DMS53 treated with DMSO at 0.1 percent for 48 hours (cell line): ENCODE measurements around the gene POMT2.
"Not testable (repeated sequence)": the region's sequence is repeated elsewhere in the genome, so short reads cannot be mapped to it uniquely, and the experiment has no call there.

Experiments used
- DNase-seq: peaks from one replicate; lab custom pipeline; 2025; ENCODE audit not compliant: unreplicated experiment; lab: John Stamatoyannopoulos, UW

The POMT2 gene

DNA sequence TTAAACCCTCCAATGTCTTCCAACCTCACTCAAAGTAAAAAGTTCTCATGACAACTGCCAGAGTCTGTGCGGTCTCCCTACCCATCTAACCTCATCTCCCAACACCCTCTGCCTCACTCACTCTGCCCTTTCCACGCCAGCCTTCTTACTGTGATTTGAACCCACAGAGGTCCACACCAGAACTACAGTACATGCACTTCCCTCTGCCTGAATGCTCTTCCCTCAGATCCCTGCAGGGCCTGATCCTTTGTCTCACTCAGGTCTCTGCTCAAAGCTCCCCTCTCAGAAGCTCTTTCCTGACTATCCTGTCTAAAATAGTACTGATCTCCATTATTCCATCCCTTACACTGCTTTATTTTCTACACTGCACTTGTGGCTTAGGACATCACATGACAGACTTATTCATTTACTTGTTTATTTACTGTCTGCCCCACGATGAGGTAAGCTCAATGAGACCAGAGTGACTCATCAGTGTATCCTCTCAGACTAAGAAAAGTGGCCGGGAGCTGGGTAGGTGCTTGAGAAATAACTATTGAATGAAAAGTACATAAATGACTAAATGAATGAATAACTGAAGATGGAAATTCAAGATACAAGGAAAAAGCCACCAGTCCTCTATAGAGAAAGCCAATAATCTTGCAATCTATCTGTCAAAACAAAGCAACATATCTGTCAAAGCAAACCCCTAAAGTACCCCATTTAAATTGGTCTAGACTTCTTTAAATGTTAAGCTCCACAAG is 17.1 kb downstream of the POMT2 start:
- peak; percentile 91 for DNase-seq

DNA sequence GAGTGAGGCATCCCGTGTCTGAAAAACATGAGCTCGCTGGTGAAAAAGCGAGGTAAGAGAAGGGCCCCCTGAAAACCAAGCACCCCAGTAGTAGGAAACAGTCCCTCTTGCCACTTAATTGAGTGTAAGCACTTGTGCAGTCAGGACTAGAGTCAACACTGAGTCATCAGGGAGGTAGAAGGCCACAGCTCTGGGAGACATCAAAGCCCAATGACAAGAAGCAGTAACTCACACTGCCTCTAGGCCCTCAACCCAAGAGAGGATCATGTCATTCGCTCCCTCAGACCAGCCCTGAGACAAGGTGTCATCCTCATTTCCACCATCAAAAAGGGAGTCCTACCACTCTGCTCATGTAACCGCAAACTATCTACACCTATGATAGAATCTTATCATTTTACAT is 17.8 kb downstream of the POMT2 start:
- DNase-seq, result peak; percentile 92

DNA sequence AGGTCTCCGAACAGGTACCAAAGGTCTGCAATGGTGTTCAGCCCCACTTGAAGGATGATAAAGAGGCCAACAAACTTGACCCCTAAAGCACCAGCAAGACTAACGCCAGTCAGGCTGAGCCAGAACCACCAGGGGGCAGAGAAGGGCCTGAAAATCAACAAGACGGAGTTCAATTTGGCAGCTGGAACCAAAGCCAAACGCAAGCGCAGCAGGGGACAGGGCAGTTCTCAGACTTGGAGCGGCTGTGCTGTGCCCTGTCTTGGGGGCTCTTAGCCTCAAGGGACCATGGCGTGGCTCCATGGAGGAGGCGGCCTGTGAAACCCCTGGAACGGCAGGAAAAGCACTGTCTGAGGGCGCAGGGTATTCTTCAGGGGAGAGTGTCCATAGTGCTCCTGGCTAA is 19.6 kb downstream of the POMT2 start:
- peak; percentile 12 for DNase-seq

DNA sequence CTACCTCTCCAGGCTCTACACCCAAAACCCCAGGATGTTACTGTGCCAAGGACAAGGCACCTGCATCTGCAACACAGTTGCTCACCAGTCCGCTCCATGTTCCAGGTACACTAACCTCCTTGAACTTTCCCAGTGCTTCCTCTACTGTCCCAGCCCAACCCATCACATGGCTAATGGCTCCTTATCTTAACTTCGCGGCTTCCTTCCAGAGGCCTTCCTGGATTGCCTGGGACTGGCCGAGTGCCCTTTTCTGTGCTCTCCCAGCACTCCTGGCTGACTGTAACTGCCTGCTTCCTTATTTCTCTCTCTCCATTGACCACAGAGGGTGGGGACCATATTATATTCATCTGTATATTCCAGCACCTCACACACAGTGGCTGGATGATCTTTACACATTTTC is 20.9 kb downstream of the POMT2 start:
- DNase-seq, result no peak

DNA sequence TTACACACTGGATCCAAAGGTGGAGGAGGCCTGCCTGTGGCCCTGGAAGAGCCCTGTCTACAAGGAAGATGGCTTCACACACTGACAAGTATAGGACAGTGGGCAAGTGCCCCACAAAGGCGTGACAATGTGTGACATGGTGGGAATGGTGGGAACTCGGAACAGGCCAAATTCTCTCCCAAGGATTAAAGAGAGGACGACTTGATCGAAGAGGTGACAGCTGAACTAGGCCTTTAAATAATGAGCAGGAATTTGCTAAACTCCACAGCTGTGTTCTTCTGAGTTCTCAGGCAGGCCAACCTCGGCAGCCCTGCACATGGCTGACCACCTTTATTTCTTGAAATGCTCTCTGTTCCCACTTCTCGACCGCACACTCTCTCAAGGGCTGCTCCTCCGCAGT is 23.8 kb downstream of the POMT2 start:
- no peak for DNase-seq

DNA sequence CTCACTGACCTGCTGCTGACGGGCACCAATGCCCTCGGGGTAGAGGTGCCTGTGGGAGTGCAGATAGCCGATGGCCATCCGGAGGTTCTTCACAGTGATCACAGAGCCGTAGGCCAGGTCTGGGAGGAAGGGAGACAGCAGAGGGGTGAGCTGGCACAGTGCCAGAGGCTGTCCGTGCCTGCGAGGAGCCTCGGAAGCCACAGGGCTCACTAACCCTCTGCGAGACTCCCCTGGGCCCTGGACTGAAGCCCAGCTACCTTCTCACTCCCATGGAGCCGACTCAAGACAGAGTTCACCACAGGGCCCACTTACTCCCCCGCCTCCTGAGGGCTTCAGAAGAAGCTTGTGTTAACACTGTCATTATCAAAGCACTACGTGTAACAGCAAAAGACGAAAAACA is 24.5 kb downstream of the POMT2 start:
- no peak for DNase-seq

DNA sequence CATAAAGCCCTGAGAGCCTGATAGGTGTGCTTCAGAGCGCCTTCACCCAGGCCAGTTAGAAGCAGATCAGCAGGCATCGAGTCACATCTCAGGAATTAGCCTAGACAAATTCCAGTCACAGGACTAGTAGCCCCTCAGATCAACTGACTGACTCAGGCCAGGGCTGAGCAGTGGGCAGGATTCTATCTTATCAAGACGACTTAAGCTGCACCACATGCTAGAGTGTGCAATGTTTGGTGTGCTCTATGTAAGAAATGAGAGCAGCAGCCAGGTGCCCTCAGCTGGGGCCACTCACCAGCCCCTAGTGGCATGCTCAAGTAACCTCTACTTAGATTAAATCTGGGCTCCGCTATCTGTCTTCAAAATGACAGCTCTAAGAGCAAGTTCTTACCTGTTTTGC is 30.0 kb downstream of the POMT2 start:
- no peak for DNase-seq

DNA sequence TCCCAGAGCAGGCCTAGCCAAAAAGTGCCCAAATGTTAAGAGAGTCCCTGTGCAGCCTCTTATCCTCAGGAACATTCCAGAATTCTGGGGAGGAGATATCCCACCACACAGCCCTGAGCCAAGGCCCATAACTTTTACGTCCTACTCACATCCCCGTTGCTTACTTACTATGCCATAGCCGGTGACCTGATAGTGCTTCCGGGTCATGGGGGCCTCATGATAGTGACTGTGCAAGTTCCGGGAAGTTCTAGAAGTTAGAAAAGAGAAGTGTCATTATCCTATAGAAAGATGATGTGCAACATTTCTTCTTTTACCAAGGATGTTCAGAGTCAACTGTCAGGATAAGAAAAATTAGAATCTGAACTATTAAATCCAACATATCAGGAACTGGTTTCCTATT is 34.1 kb downstream of the POMT2 start:
- DNase-seq, result no peak

DNA sequence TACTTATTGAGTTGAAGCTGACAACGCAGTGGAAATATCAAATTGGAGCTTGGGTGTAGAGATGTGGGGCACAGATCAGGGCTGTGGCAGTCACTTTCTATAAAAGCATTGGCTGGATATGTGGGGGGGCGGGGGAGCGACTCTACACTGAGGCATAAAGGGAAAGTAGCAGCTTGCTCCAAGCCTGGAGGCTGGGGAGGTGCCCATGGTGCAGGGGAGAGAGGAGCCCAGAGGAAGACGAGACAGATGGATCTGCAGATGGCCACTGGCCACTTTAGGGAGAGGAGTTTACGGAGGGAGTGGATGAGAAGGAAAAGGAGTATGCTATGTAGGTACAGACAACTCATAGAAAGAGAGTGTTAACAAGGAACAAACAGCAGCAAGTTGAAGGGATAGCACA is 36.2 kb downstream of the POMT2 start:
- no peak for DNase-seq

DNA sequence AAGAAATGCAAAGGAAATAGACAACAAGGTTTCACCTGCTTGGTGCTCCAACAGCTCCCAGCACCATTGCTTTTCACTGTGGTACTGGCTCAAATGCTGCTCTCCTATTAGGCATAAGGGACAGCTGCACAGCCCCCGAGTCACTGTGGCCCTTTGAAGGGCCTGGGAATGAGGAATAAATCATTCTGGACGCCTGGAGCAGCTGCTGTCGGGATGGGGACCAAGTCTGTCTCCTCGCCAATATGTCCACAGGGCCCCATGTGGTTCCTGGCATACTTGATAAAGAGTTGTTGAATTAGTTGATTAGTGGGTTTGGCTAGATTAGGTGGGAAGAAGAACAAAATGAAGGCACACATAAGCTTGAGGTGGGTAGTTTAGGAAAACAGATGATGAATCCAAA is 36.6 kb downstream of the POMT2 start:
- no peak for DNase-seq

DNA sequence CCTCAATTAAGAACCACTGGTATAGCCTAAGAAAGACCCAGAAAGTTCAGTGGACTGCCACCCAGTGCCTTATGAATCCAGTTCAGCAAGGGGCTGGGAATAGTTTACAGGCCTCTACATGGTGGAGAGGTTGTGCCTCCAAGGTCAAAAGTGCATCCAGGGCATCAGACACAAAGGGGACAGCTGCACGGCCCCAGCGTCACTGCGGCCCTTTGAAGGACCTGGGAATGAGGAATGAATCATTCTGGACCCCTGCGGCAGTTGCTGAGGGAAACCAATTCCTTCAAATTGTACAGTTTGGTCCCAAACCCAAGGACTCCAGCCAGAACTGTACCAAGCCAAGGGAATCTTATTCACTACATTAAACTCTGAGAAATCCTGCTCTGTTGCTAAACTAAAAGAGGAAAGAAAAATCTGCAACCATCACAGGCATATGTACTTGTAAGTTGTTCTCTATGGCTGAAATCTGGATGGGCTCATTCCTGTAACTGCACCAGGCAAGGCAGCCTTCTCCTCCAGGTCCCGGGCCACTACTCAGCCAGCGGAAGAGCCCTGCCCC is 38.8 kb downstream of the POMT2 start:
- no peak for DNase-seq

DNA sequence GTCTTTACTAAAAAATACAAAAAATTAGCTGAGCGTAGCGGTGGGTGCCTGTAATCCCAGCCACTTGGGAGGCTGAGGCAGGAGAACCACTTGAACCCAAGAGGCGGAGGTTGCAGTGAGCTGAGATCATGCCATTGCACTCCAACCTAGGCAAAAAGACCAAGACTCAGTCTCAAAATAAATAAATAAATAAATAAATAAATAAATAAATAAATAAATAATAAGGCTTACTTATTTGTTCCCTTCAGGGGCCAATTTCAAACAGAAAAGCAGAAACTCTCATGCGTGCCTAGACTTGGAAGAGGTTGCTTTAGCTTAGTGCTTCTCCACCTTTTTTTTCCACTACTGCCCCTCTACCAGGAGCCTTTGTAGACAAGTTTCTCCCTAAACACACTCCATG is 39.8 kb downstream of the POMT2 start:
- not testable (repeated sequence) for DNase-seq

DNA sequence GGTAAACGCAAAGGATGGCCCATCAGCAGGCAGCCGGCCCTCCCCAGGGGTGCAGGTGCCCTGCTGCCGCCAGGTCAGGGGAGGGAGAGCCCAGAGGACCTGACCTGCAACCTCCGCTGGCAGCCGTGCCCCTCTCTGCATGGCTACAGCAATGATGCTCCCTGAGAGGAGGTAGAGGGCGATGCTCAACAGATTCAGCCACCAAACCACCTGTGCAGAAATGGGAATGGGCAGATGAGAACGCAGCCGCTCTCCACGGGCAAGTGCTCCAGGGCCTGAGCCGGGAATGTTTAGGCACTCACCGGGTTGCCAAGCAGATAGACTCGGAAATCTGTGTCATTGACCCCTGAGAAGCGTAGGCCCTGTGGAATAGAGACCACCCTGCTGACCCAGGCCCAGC is 41.0 kb downstream of the POMT2 start:
- DNase-seq, result no peak

DNA sequence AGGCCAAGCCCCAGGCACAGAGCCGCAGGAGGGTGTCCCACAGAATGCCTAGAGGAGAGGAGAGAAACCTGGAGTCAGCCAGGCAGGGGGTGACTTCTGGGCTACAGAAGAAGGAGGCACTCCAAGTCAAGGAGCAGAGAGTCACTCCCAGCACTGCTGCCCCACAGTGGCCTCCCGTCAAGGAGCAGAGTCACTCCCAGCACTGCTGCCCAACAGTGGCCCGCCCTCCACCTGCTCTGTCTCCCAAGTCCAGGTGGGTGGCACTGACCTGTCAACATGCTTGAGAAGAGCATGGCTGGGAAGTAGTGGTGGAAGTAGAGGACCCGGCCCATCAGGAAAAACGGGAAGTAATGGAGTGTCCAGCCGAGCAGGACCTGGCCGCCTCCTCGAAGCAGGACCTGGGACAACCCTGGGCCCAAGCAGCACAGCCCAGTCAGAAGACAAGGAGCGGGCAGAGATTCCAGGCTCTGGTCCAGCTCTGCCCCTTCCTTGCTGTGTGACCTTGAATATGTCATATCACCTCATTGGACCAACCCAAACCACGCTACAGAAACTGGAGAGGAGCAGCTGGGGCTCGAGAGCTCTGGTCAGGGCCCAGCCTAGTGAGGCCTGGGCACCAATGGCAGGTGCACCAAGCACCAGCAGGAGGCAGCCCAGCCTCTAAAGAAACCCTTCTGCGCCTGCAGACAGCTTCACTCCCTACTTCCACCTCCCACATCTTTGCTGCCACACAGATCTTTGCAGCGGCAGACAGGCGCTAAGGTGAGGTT is 42.0 kb downstream of the POMT2 start:
- no peak for DNase-seq

DNA sequence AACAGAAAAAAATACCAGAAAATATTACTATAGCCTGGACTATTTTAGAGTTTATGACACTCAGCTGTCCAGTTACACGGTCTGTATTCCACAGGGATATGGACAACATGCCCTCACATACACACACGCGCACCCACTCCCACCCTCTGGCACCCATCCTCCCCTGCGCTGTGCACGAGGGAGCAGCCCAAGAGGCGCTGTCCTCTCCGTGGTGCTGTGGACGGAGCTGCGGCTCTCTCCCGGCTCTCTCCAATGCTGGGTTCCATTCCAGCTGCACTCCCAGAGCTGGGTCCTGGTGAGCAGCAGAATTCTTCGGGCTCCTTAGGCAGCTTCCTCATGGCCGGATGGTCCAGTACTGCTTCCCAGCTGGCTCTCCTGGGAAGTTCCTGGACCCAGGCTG is 43.7 kb downstream of the POMT2 start:
- no peak for DNase-seq

DNA sequence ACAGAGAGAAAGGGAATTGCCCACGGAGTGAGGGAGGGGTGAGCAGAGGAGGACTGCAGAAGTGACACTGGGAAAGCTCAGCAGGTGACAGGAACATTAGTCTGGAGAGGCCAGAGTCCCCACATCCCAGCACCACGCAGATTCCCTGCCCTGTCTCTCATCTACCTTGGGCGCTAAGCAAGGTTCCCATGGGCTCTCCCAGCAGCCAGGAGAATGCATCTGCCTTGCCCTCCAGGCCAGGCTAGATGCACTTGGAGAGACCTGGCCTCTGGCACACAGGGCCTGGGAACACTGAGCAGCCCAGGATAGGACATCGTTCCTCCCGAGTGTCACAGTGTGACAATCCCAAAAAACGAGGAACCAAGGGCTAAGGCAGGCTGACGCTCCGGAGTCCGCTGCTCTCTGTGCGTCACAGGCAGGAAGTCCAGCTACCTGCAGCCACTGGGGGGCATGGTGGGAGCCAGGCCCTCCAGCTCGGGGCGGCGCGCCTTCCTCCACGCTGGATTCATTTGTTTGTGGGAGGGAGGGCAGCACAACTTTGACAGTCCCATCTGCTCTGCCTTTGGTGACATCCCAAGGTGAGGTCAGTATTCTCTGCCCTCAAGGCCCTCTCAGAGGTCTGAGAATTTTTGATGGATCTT is 44.3 kb downstream of the POMT2 start:
- no peak for DNase-seq

DNA sequence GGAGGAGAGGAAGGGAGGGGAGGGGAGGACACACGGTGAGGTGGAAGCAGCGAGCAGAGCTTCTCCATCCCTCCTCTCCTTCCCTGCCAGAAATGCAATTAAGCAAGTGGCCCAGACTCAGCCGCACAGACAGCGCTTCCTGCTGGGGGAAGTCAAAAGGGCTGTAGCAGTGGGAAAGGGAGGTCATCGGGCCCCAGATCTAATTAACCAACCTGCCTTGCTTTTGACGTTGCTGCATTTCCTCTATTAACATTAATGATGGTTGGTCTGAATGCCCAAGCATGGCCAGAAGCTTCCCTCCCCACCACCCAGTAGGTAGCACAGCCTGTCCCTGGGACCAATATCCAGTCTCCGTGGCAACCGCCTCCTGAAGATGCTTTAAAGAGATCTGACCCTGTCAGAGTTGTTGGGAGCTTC is 45.1 kb downstream of the POMT2 start:
- DNase-seq, result no peak

DNA sequence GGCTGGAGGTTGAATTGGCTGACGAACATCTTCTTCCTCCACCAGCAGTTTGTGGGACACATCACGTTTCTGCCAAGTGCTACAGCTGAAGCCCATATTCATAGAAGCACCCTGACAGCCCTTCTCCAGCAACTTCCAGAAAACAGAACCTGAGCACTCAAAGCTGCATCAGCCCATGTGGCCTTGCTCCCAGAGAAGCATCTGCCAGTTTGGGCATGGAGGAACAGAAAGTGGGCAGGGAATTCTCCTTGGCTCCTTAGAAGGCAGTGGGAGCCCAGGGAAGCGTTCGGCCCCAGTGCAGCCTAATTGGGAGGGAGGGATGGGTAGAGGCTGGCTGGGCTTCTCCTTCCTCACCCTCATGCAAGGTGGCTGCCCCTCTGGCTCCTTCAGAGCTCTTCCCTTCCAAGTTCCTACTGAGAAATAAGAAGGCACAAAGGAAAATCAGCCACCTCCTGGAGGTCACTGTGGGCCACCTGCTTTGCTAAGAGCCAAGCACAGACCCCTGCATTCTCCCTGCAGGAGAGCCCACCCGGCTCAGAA is 45.6 kb downstream of the POMT2 start:
- DNase-seq, result no peak

DNA sequence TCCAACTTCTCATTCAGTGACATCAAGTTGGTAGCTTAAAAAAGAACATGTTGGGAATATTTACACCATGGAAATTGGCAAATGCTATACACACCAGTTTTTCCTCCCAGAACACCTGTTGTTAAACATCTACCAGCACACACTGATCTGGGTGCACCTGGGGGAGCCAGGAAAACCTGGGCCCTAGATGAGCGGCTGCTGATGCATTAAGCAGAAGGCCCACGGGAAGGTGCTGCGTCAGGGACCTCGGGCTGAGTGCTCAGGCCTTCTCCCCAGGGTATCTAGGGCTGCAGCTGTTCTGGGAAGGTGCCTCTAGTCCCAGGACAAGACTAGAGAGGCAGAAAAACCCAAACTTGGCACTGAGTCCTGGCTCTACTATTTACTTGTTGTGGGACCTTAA is 46.9 kb downstream of the POMT2 start:
- no peak for DNase-seq

DNA sequence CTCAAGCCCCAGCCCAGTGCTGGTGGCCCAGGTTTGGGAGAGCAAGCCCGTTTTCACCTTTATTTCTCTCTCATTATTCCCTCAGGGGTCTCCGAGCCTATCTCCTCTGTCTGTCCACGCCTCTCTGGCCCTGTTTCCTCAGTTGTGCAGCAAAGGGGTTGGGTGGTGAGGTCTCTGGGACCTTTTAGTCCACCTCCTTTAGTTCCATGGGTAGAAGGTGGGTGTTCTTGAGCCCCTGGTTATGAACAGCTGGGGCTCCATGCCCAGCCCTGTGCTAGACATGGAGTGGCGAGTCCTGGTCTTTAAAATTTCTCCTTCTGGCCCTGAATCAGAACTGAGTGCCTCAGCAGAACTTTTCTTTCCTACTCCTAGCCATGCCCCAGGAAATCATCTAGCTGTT is 48.4 kb downstream of the POMT2 start:
- no peak for DNase-seq

DNA sequence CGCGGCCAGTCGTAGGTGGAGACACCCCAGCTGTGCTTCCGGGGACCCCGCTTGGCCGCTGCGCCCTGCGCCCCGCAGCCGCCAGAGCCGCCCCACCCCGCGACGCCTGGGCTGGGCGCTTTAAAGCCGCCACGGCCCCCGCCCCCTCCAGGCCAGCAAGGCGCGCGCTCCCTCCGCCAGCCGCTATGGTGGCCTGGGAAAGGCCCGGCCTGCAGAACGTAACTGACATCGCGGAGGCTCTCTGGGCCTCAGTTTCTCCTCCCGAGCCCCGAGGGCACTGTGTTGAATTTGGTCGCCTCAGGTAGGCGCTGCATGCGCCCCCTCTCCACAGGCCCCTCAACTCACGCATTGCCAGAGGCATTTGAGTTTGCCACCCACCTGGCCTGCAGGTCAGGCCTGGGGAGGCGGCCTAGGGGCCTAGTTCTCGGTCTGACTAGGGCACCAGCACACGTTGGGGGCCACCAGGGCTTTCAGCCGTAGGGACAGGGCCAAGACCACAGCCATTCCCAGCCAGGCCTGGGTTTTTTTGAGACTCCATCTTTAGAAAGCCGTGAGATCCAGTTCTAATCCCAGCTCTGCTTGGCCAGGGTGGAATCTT is 49.5 kb downstream of the POMT2 start, which contains the start of gene NGB:
Gene NGB (minus strand): TSS at position 94 of the 598 bp plus-strand sequence. CDS start 269 bp downstream, outside the sequence.
- DNase-seq, result no peak
